GM03348 (cell line): ENCODE data around the gene KRTAP5-10.
"Not testable (repeated sequence)": the region's sequence is repeated elsewhere in the genome, so short reads cannot be mapped to it uniquely, and the experiment has no call there.

Experiments
- DNase-seq: peaks from one replicate; pipeline ENCODE4 v3.0.0; 2012; ENCODE audit warnings: low spot score

KRTAP5-10 gene

GRCh38 chr11:71572811-71573210 is 7.4 kb downstream of the KRTAP5-10 start:
- no peak for DNase-seq

GRCh38 chr11:71574418-71574817 is 9.1 kb downstream of the KRTAP5-10 start:
- no peak for DNase-seq

GRCh38 chr11:71575723-71576424 is 10.5 kb downstream of the KRTAP5-10 start:
- DNase-seq: no peak

- DNase-seq: not testable (repeated sequence)
Observed at GRCh38 chr11:71576688-71577465, 11.5 kb downstream of the KRTAP5-10 start.

GRCh38 chr11:71577469-71578004 is 12.2 kb downstream of the KRTAP5-10 start:
- DNase-seq: no peak

GRCh38 chr11:71579513-71579912 is 14.2 kb downstream of the KRTAP5-10 start:
- not testable (repeated sequence) for DNase-seq

- peak; percentile 89 for DNase-seq
Observed at GRCh38 chr11:71580057-71581003, 15.0 kb downstream of the KRTAP5-10 start.

GRCh38 chr11:71581826-71582225 is 16.5 kb downstream of the KRTAP5-10 start:
- no peak for DNase-seq

- DNase-seq: no peak
Observed at GRCh38 chr11:71582309-71582895, 17.0 kb downstream of the KRTAP5-10 start, which contains the start of gene KRTAP5-11. Gene KRTAP5-11 (minus strand): TSS chr11:71582875. CDS start chr11:71582837, 38 bp downstream.

GRCh38 chr11:71582969-71583368 is 17.6 kb downstream of the KRTAP5-10 start:
- DNase-seq: not testable (repeated sequence)

GRCh38 chr11:71585673-71586072 is 20.3 kb downstream of the KRTAP5-10 start:
- not testable (repeated sequence) for DNase-seq

GRCh38 chr11:71588314-71588713 is 23.0 kb downstream of the KRTAP5-10 start:
- DNase-seq: not testable (repeated sequence)

GRCh38 chr11:71588822-71589545 is 23.6 kb downstream of the KRTAP5-10 start:
- not testable (repeated sequence) for DNase-seq

- not testable (repeated sequence) for DNase-seq
Observed at GRCh38 chr11:71589546-71589920, 24.2 kb downstream of the KRTAP5-10 start.

- DNase-seq: not testable (repeated sequence)
Observed at GRCh38 chr11:71603221-71603620, 37.9 kb downstream of the KRTAP5-10 start.

GRCh38 chr11:71604798-71605488 is 39.6 kb downstream of the KRTAP5-10 start:
- DNase-seq: not testable (repeated sequence)

- not testable (repeated sequence) for DNase-seq
Observed at GRCh38 chr11:71606853-71607519, 41.6 kb downstream of the KRTAP5-10 start.

GRCh38 chr11:71607520-71608216 is 42.3 kb downstream of the KRTAP5-10 start:
- not testable (repeated sequence) for DNase-seq

- DNase-seq: not testable (repeated sequence)
Observed at GRCh38 chr11:71608272-71608671, 42.9 kb downstream of the KRTAP5-10 start.
